ENCODE data around the gene SRC. TPM values are rescaled to one million over a fixed set of nuclear protein-coding genes. Genes with fewer than 3 reads are reported as not detected.

Gene SRC
- total RNA-seq (10 to 100 TPM; 21.3 to 78.4 (median 31.3) TPM), polyA plus RNA-seq (10 to 100 TPM; 64.6 to 75.2 TPM)

DNA sequence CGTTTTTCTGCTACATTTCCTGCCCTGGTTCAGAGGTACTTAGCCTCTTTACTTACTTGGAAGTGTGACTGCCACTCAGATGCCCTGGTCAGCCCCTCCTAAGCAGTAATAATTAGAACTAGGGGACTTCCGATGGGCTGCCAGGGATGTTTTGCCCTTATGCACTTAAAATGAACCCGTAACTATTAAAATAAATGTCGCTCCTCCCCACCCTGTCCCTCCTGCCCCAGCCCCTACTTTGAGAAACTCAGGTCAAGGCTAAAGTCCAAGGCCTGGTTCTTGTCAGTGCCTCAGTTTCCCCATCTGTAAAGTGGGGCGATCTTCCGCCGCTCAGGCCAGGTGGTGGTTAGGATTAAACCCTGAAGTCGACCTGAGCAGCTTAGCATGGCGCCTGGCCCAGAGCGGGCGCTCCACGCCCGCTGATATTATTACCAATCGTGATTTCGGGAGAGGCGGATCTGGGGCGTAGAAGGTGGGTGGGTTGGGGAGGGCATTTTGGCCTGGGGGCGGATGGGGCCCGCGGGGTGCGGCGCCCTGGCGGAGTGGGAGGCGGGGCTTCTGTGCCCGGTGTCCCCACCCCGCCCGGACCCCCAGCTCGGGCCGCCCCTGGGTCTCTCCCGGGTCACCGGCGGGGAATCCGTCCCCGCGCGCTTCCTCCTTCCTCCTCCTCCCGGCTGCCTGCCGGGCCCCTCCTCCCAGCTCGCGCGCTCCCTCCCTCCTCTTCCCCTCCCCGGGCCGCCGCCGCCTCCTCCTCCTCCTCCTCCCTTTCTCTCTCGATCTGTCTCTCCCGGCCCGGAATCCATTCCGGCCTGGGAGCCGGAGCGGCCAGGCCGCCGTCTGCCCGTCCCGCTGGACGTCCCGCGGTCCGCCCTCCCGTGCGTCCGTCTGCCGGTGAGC is at the start of gene SRC:
Gene SRC, plus strand, starts transcription at position 802 of the 897 bp plus-strand sequence. CDS start 38,014 bp downstream, outside the sequence.
- WGBS, 2 donors = 1 to 2% methylated on average over 33 to 63 of the region's 63 CpGs
- intact Hi-C loops (cut with DNase I) = no loop called here
- no peak for TF ChIP-seq CTCF (IDR thresholded peaks at IDR 0.05)
- H3K27ac ChIP-seq = peak within 1 kb of the TSS; percentile 61 to 89 (median 74)
- FAIRE-seq = no peak
- H3K27me3 ChIP-seq = no peaks in the 10 kb centered on the region
- peak within 1 kb of the TSS; percentile 51 to 69 (median 66) for H3K4me3 ChIP-seq
- peak; percentile 70 to 78 (median 76) for ATAC-seq
- H3K36me3 ChIP-seq = no peaks in the 10 kb centered on the region
- no peaks in the 10 kb centered on the region for H3K9me3 ChIP-seq
- H3K4me1 ChIP-seq = peaks cover 5 to 20% (median 7%) of the 10 kb centered on the region in 3 donors
- DNase-seq = peak; percentile 72 to 92 (median 86)

DNA sequence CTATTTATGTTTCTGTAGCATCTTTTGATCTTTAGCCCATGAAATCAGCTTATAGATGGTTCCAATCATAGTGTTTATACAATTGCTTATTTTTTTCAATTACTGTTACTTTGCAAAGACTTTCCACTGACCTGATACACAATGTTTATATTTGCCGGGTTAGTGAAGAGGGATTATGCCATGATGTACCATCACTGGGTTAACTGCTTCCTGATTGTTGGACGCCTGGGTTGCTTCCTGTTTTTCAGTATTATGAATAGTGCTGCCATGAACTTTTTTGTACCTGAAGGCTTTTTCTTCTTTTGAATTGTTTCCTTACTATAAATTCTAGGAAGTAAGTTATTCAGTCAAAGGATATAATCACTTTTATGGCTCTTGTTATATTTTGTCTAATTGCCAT is 49.6 kb upstream of the SRC start:
- peaks cover 0 to 5% (median 0%) of the 10 kb centered on the region in 3 donors for H3K36me3 ChIP-seq
- 42 to 55% methylated on average over 2 of the region's 2 CpGs for WGBS, 2 donors
- intact Hi-C loops (cut with DNase I) = no loop called here
- H3K27ac ChIP-seq = no peak overlapping the region
- ATAC-seq = no peak
- FAIRE-seq = no peak
- H3K9me3 ChIP-seq = no peaks in the 10 kb centered on the region
- H3K4me3 ChIP-seq = no peak overlapping the region
- DNase-seq = no peak
- H3K4me1 ChIP-seq = peaks cover 0 to 28% (median 0%) of the 10 kb centered on the region in 3 donors
- no peak for TF ChIP-seq CTCF (IDR thresholded peaks at IDR 0.05)
- H3K27me3 ChIP-seq = no peaks in the 10 kb centered on the region

GRCh38 chr20:37297066-37297736 is 48.7 kb upstream of the SRC start:
- intact Hi-C loops (cut with DNase I) = no loop called here
- Histone ChIP-seq H3K36me3 (peaks cover 0 to 13% (median 6%) of the 10 kb centered on the region in 3 donors), H3K27ac (no peak overlapping the region), H3K4me1 (peaks cover 0 to 28% (median 0%) of the 10 kb centered on the region in 3 donors), H3K4me3 (no peak overlapping the region), H3K9me3 (no peaks in the 10 kb centered on the region), H3K27me3 (no peaks in the 10 kb centered on the region)
- DNase-seq (no peak), ATAC-seq (no peak), FAIRE-seq (no peak)
- no peak for TF ChIP-seq CTCF (IDR thresholded peaks at IDR 0.05)
- 90 to 94% methylated on average over 13 of the region's 13 CpGs for WGBS, 2 donors

DNA sequence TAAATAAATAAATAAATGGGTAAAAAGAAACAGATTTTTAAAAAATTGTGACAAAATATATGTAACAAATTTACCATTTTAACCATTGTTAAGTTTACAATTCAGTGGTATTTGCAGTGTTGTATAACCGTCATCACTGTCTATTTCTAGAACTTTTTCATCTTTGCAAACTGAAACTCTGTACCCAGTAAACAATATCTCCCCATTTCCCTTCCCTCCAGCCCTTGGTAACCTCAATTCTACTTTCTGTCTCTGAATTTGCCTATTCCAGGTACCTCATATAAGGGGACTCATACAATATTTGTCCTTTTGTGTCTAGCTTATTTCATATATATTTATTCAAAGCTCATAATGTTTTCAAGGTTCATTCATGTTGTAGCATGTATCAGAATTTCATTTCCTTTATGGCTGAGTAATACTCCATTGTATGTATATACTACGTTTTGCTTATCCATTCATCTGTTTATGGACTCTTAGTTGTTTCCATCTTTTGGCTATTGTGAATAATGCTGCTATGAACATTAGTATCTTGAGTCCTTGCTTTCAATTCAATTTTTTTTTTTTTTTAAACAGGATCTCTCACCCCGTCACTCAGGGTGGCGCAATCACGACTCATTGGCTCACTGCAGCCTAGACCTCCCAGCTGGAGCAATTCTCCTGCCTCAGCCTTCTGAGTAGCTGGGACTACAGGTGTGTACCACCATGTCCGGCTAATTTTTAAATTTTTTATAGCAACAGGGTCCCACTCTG is 47.6 kb upstream of the SRC start:
- intact Hi-C loops (cut with DNase I) = no loop called here
- TF ChIP-seq CTCF (IDR thresholded peaks at IDR 0.05) = no peak
- Histone ChIP-seq H3K36me3 (peaks cover 0 to 17% (median 7%) of the 10 kb centered on the region in 3 donors), H3K4me3 (no peak overlapping the region), H3K9me3 (no peaks in the 10 kb centered on the region), H3K27me3 (no peaks in the 10 kb centered on the region), H3K4me1 (peaks cover 4 to 36% (median 6%) of the 10 kb centered on the region in 3 donors), H3K27ac (no peak overlapping the region)
- WGBS, 2 donors = 91 to 95% methylated on average over 6 of the region's 6 CpGs
- DNase-seq (no peak), FAIRE-seq (no peak), ATAC-seq (no peak)

Data from pancreas (tissue), 10 donors.